GM19023 (cell line): ENCODE measurements around the gene CAMK2A.

Experiments used
- ATAC-seq: cut with Tn5 transposase; IDR thresholded peaks from one replicate; pipeline ENCODE4 v1.9.1; 2021; ENCODE audit warnings: mild to moderate bottlenecking, moderate library complexity; ENCODE audit not compliant: unreplicated experiment

The CAMK2A gene

DNA sequence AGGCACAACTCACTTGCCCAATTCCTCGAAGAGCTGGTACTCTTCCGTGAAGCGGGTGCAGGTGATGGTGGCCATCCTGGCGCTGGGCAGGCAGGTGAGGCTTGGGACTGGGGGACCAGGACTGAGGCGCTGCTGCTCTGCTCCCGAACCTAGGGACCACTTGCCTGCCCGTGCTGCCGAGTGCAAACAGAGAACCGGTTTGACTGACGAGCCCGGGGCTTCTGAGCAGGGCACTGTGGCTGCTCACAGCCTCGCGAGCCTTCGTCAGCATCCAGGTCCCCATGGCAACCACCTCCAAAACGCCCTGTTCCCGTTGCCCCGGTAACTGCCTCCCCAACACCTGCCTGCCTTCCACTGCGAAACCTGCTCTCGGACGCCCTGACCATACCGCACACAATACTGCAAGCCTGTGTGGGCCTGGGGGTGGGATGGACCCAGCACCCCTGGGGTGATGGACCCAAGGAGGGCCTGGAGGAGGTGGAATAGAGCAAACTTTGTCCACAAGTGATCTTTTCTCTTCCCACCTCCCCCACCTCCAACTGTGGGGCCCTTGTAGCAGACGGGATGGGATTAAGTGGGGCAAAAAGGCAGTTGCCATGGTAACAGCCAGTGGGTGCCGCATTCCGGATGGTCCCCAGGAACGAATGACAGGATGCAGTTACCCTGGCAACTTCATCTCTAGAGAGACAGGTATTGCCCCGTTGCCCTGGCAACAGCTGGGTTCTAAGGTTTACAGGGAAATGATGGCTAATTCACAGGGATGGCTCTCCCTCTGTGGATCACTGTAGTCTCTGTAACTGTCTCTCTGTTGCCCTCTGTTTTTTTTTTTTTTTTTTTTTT is at the start of gene CAMK2A:
Gene CAMK2A, minus strand, starts transcription at position 223 of the 840 bp plus-strand sequence. Its CDS starts 148 bp downstream, at position 75.
- ATAC-seq, result no peak

DNA sequence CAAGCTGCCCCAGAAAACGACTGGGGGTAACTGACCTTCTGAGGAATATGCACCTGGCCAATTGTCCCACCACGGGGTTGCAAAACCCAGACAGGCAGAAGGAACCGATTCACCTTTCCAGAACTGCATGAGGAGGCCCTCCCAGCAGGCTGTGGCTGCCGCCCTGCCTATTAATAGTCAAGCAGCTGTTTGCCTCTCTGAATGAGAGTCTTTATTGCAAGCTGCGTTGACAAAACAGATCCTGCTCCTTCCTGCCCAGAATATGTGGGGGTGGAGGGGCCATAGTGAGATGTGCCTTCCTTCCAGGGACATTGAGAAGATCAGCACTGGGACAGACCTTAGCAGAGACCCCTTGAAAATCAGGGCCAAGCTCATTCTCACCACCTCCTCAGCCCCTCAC is 49.6 kb upstream of the CAMK2A start:
- ATAC-seq, result no peak

- ATAC-seq, result no peak
These were observed 49.0 kb upstream of the CAMK2A start for GRCh38 chr5:150338546-150338945.

GRCh38 chr5:150335778-150336177 is 46.2 kb upstream of the CAMK2A start:
- ATAC-seq, result no peak

DNA sequence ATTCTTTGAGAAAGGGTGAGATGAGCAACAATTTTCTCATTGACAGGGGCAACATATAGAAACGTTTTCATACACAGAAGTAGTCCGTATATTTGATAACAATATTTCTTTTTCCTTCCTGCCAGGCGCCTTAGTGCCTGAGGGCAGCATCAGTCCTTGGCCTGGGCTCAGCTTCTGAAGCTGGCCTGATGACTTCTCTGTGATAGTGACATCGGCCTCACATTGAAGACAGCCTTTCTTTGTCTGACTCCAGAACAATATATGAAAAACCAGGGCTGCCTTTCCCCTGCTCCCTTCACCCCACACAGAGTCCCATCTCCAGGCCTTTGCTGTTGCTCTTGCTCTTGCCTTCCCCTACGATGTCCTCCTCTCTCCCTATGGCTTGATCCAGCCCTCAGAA is 43.8 kb upstream of the CAMK2A start:
- no peak for ATAC-seq

DNA sequence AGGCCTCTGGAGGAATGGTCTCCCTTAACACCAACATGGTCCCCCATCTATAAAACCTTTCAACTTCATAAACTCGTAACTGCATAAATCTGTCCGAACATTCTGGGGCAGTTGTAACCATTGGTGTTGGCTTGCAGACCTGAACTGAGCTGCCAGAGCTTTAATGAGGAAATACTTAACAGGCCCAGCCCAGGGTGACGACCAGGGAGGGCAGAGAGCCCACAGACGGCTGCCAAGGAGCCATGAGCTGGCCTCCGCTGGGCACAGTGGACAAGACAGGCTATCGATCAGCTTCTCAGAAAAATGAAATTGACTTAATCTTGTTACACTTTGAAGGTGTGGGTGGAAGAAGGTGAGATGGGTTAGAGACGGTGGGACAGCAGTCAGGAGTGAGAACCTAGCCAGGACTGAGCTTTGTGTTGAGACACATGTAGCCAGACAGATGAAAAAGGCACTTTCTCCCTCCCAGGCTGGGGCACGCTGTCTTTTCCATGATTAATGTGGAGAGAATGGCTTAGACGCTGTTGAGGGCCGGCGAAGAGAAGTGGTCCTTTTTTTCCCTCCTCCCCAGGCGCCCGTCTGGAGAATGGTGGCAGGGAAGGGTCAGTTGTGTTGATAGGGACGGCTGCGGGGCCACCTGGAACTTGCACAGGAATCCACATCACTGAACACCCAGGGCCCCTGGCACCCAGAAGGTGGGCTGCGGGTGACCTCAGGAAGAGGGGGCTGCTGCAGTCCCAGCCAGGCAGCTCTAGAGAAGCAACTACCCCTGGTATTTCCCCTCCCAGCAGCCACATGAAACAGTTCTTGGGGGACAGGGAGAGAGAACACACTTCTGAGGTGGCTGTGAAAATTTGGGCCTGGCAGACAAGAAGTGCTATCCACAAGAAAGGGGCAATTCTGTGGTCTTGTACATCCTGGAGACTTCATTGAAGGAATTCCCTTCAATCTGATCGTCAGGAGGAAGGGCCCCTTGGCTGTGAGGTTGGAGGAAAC is 40.6 kb upstream of the CAMK2A start:
- ATAC-seq, result no peak

GRCh38 chr5:150329038-150329437 is 39.5 kb upstream of the CAMK2A start:
- no peak for ATAC-seq

GRCh38 chr5:150328515-150328914 is 38.9 kb upstream of the CAMK2A start:
- no peak for ATAC-seq

DNA sequence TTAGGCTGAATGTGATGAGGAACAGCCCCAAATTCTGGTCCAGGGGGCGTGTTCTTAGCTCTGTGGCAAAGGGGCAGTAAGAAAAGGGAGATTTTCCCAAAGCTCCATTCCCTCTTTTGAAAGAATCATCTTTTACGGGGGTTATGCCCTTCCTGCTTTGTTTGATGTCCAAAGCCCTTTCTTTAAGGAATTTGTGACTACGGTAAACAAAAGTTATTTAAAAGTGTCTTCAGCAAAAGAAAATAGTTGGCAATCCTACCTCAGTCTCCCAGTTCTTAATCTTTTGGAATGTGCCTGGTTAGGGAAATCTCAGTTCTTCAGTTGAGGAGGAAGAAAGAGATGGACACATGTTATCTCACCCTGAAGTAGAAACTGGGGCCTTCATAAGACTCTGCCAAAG is 37.6 kb upstream of the CAMK2A start:
- ATAC-seq, result no peak

GRCh38 chr5:150326707-150327106 is 37.1 kb upstream of the CAMK2A start:
- no peak for ATAC-seq

DNA sequence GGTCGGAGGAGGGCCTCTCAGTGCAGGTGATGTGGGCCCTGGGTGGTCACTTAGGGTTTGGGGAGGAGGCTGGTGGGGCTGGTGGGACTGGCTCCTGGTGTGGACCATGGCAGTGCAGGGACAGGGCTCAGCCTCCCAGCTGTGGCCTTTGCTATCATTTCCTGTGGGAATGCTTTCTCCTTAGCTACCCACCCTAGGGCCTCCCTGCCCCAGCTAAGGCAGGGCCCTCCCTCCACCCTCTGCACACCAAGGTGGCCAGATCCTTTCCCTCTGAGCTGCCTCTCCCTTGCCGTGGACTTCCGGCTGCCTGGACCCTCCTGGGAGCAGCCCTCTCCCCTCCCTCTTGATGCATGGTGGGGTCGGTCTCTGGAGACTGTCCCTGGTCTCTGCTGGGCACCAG is 35.9 kb upstream of the CAMK2A start:
- ATAC-seq, result no peak

- ATAC-seq, result no peak
These were observed 34.2 kb upstream of the CAMK2A start for GRCh38 chr5:150323819-150324218.

- ATAC-seq, result no peak
These were observed 33.5 kb upstream of the CAMK2A start for GRCh38 chr5:150323092-150323491.

- no peak for ATAC-seq
These were observed 32.6 kb upstream of the CAMK2A start for GRCh38 chr5:150322202-150322601.

DNA sequence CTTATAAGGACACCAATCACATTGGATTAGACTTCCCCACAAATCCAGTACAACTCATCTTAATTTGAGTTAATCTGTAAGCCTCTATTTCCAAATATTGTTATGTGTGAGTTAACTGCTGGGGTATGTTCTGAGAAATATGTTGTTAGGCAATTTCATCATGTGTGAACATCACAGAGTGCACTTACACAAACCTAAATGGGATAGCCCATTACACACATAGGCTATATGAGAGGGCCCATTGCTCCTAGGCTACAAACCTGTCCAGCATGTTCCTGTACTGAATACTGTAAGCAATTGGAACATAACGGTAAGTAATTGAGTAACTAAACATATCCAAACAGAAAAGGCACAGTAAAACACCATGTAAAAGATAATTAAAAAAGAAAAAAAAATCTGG is 32.2 kb upstream of the CAMK2A start:
- ATAC-seq, result no peak

- ATAC-seq, result no peak
These were observed 31.6 kb upstream of the CAMK2A start for GRCh38 chr5:150321211-150321610.

- ATAC-seq, result no peak
These were observed 30.6 kb upstream of the CAMK2A start for GRCh38 chr5:150320044-150320613.

- ATAC-seq, result no peak
These were observed 29.9 kb upstream of the CAMK2A start for GRCh38 chr5:150319484-150319790.

DNA sequence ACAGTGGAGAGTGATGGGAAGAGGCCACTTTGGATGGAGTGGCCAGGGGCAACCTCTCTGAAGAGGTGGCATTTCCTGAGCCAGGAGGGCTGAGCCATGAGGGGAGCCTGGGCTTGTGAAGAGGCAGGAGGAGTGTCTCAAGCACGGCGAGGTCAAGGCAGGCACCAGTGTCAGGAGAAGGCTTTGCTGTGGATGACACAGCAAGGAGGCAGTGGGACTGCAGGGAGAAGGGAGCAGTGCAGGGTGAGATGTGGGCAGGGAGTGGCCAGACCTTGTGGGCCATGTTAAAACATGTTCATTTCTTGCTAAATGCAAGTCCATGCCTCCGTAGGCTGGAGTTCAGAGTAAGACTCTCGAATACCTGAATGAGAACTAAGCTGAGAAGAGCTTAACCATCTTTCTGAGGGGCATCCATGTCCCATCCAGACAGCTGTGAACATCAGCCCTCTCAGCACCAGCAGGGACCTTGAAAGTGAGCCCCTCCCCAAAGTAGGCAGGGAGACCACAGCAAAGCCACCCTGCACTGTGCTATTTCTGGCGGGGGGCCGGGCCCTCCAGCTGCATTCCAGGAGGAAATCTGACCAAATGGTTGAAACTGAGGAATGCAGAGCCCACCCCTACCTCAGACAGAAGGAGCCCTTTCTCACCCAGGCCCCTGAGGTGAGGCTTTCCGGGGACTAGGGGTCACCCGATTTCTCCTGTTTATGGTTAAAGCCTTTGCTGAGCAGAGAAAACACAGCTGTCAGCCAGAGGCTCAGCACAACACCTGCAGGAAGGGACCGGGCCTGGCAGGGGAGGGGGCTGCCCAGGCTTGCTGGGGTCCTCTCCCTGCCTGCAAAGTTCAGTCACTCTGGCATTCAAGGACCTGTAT is 29.3 kb upstream of the CAMK2A start:
- ATAC-seq, result no peak
